ENCODE measurements around the gene B3GAT1.

- TF ChIP-seq SP1 (IDR thresholded peaks at IDR 0.05) (no peak), PKNOX1 (IDR thresholded peaks at IDR 0.05) (no peak), SUZ12 (IDR thresholded peaks at IDR 0.05) (no peak), ELF4 (IDR thresholded peaks at IDR 0.05) (no peak), NFRKB (IDR thresholded peaks at IDR 0.05) (no peak), TARDBP (IDR thresholded peaks at IDR 0.05) (no peak)
Observed at GRCh38 chr11:134347441-134347840, 64.6 kb downstream of the B3GAT1 start.

All from HEK293T (cell line).